HL-60 (cell line): ENCODE measurements around the gene CCDC158.

ENCODE experiments used
- DNase-seq, 2 experiments: peaks; one replicate each; pipeline ENCODE4 v3.0.0-alpha.2; 2010 to 2020; ENCODE audit warnings: low read depth in 1 of 2, low spot score in 1 of 2
- H3K27ac ChIP-seq: fragments of 250-450 bp; sonication (Bioruptor Pico); replicated peaks from 2 replicates; pipeline ENCODE4 v1.5.1; 2020; ENCODE audit warnings: mild to moderate bottlenecking, moderate library complexity
- H3K27me3 ChIP-seq: fragments of 250-450 bp; sonication (Bioruptor Pico); 2 replicates; pipeline ENCODE4 v1.5.1; 2021; ENCODE audit warnings: mild to moderate bottlenecking, moderate library complexity; ENCODE audit not compliant: insufficient read depth, poor library complexity, severe bottlenecking
- H3K4me3 ChIP-seq: replicated peaks from 2 replicates; pipeline ENCODE4 v1.5.1; 2011; ENCODE audit warnings: mild to moderate bottlenecking, control low read depth, low read length; ENCODE audit not compliant: insufficient read depth
- CTCF ChIP-seq: IDR thresholded peaks from one replicate; pipeline ENCODE4 v1.5.1; 2011; ENCODE audit warnings: low read length, control low read depth, inconsistent platforms; ENCODE audit not compliant: insufficient read depth
- GABPA ChIP-seq: IDR thresholded peaks from 2 replicates; pipeline ENCODE4 v1.6.1; 2012; ENCODE audit warnings: low read depth
- POLR2AphosphoS5 ChIP-seq: IDR thresholded peaks from 2 replicates; pipeline ENCODE4 v1.6.1; 2012; ENCODE audit warnings: low read depth
- REST ChIP-seq: IDR thresholded peaks from 2 replicates; pipeline ENCODE4 v1.6.1; 2012; ENCODE audit warnings: low read depth; ENCODE audit not compliant: insufficient replicate concordance
- SPI1 ChIP-seq: IDR thresholded peaks from 2 replicates; pipeline ENCODE4 v1.6.1; 2012; ENCODE audit warnings: low read depth, mild to moderate bottlenecking, borderline replicate concordance

CCDC158 gene

DNA sequence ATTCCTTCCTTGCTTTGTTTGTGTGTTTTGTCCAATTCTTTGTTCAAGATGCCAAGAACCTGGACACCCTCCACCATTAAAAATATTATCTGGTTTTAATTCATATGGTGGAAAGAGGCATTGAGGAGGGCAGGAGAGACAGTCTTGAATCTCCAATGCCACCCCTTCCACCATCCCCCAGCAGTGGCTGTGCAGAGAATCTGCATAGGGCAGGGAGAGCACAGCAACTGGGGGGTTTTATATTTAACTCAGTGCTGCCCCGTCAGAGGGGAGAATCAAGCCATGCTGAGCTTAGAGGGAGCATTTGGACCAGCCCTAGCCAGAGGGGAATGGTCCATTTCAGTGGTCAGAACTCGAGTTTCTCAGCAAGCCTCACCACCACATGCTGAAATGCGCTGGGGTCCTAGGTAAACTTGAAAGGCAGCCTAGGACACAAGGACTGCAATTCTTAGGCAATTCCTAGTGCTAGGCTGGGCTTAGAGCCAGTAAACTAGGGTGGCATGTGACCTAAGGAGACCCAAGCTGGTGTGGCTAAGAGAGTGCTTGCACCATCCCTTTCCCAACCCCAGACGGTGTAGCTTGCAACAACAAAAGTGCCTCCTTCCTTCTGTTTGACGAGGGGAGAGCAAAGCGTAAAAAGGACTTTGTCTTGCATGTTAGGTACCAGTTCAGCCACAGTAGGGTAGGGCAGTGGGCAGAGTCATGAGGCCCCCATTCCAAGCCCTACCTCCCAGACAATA is 34.2 kb downstream of the CCDC158 start:
- H3K4me3 ChIP-seq: no peak overlapping the region
- TF ChIP-seq REST (no peak), CTCF (no peak), GABPA (no peak), POLR2AphosphoS5 (peak; percentile 68)

DNA sequence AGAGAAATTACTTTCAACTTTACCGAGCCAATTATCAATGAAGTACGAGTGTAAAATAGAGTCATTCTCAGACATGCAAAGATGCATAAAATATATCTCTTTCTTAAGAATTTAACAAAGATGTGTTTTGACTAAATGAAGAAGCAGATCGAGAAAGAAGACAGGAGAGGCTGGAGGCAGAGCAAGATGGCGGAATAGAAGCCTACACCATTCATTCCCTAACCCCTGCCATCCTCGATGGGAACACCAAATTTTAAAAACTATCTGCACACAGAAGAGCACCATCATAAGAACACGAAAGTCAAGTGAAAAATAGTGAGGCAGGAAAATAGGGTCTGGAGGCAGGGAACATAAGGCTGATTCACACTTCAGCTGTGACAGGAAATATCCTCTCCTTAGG is 35.0 kb downstream of the CCDC158 start:
- peak overlapping the region; percentile 64 for H3K27ac ChIP-seq
- H3K4me3 ChIP-seq: no peak overlapping the region
- TF ChIP-seq REST (no peak), CTCF (no peak), GABPA (no peak), SPI1 (no peak), POLR2AphosphoS5 (no peak)
- no peaks in the 10 kb centered on the region for H3K27me3 ChIP-seq
- no peak for DNase-seq

More for the DNA sequence above, 34.2 kb downstream of the CCDC158 start:
- no peaks in the 10 kb centered on the region for H3K27me3 ChIP-seq
- H3K27ac ChIP-seq: peak overlapping the region; percentile 64
- peak; percentile 72 to 94 for DNase-seq

DNA sequence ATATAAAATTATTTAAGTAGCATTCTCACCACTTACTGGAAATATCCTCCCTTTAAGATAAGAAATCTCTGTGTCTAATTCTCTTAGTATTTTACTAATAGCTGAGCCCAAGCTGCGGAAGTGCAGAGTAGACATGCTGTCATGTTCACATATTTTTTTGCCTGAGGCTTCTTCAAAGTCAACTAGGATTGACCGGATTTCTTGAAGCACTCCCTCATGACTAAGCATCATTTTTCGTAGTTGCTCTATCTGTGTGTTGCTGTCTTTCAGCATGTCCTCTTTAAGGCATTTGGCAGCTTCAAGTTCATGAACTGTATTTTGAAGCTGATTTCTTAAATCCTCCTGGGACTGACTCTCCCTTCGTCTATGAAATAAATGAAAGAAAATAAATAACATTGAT is 36.9 kb downstream of the CCDC158 start:
- DNase-seq: peak in 1 of 2 experiments; percentile 29
- H3K27ac ChIP-seq: no peak overlapping the region; the same call in 1 of the 2 replicates
- peak; percentile 43 for TF ChIP-seq SPI1
- TF ChIP-seq POLR2AphosphoS5: no peak
- no peak for TF ChIP-seq CTCF
- no peak for TF ChIP-seq REST
- TF ChIP-seq GABPA: no peak
- no peak overlapping the region for H3K4me3 ChIP-seq
- H3K27me3 ChIP-seq: no peaks in the 10 kb centered on the region
